IMR-90 (cell line): ENCODE data around the gene DCHS2. TPM values are rescaled to one million over a fixed set of nuclear protein-coding genes. Genes with fewer than 3 reads are reported as not detected.

Experiments used
- ATAC-seq: fragments of 200-7000 bp; cut with Tn5 transposase; 2 replicates; pipeline ENCODE4 v1.9.1; 2020; ENCODE audit warnings: low read depth, mild to moderate bottlenecking, moderate library complexity
- BruUV-seq: library from RNA; stranded (reverse); fragments of 400-500 nt; replicated peaks from 2 replicates; lab custom pipeline; 2021; lab: Mats Ljungman, UMichigan
- CTCF ChIA-PET: fragments of 300-600 bp; formaldehyde crosslinking; extraction: SDS; loops from one replicate; lab custom pipeline; 2021; ENCODE audit warnings: antibody characterized with exemption; lab: Yijun Ruan, JAX
- POLR2A ChIA-PET: fragments of 300-600 bp; sonication (Branson Sonifier 250); formaldehyde crosslinking; loops from one replicate; lab custom pipeline; 2022; ENCODE audit warnings: antibody characterized with exemption; ENCODE audit not compliant: unreplicated experiment; lab: Charles Lee
- DNase-seq: peaks from one replicate; pipeline ENCODE4 v3.0.0; 2013
- H2AFZ ChIP-seq: replicated peaks from 2 replicates; pipeline ENCODE3; 2013; ENCODE audit warnings: low read length, mild to moderate bottlenecking; ENCODE audit not compliant: poor library complexity
- H2AK5ac ChIP-seq: 2 replicates; pipeline ENCODE4 v1.6.1; 2013; ENCODE audit warnings: low read depth, low read length, inconsistent platforms
- H2AK9ac ChIP-seq: replicated peaks from 2 replicates; pipeline ENCODE3; 2013; ENCODE audit warnings: mild to moderate bottlenecking, low read depth, low read length, moderate library complexity; ENCODE audit not compliant: poor library complexity
- H2BK120ac ChIP-seq: 2 replicates; pipeline ENCODE4 v1.6.1; 2013; ENCODE audit warnings: low read depth, low read length, inconsistent platforms
- H2BK15ac ChIP-seq: 3 replicates; pipeline ENCODE4 v1.6.1; 2013; ENCODE audit warnings: low read depth, low read length, inconsistent platforms
- H2BK20ac ChIP-seq: 2 replicates; pipeline ENCODE4 v1.6.1; 2013; ENCODE audit warnings: low read depth, mild to moderate bottlenecking, inconsistent platforms, low read length, moderate library complexity
- H2BK5ac ChIP-seq: 2 replicates; pipeline ENCODE4 v1.6.1; 2013; ENCODE audit warnings: mild to moderate bottlenecking, low read depth, low read length, inconsistent platforms; ENCODE audit not compliant: poor library complexity, severe bottlenecking
- H3K14ac ChIP-seq: replicated peaks from 2 replicates; pipeline ENCODE4 v1.6.1; 2013; ENCODE audit warnings: low read depth, low read length, inconsistent platforms
- H3K18ac ChIP-seq: 2 replicates; pipeline ENCODE4 v1.6.1; 2013; ENCODE audit warnings: low read depth, low read length, control low read depth
- H3K23ac ChIP-seq: 2 replicates; pipeline ENCODE4 v1.6.1; 2013; ENCODE audit warnings: low read depth, low read length, inconsistent platforms
- H3K27ac ChIP-seq: 2 replicates; pipeline ENCODE4 v1.5.1; 2013; ENCODE audit warnings: mild to moderate bottlenecking, control low read depth, low read length; ENCODE audit not compliant: insufficient read depth
- H3K27me3 ChIP-seq: 2 replicates; pipeline ENCODE4 v1.6.1; 2013; ENCODE audit warnings: low read length; ENCODE audit not compliant: control insufficient read depth, insufficient read depth
- H3K36me3 ChIP-seq: 2 replicates; pipeline ENCODE4 v1.6.1; 2013; ENCODE audit warnings: low read length, mixed read lengths; ENCODE audit not compliant: control insufficient read depth, insufficient read depth
- H3K4ac ChIP-seq: 2 replicates; pipeline ENCODE4 v1.6.1; 2013; ENCODE audit warnings: low read depth, low read length, inconsistent platforms
- H3K4me1 ChIP-seq: 2 replicates; pipeline ENCODE4 v1.6.1; 2013; ENCODE audit warnings: low read length, mixed read lengths; ENCODE audit not compliant: control insufficient read depth, insufficient read depth
- H3K4me2 ChIP-seq: 2 replicates; pipeline ENCODE4 v1.6.1; 2013; ENCODE audit warnings: low read depth, mild to moderate bottlenecking, control low read depth, low read length, moderate library complexity
- H3K4me3 ChIP-seq: 2 replicates; pipeline ENCODE4 v1.5.1; 2013; ENCODE audit warnings: low read depth, mild to moderate bottlenecking, control low read depth, low read length, moderate library complexity; ENCODE audit not compliant: insufficient read depth
- H3K56ac ChIP-seq: 2 replicates; pipeline ENCODE4 v1.6.1; 2013; ENCODE audit warnings: low read length, inconsistent platforms; ENCODE audit not compliant: insufficient read depth; ENCODE audit errors: extremely low read depth
- H3K79me1 ChIP-seq, 2 experiments: 2 replicates each; pipeline ENCODE4 v1.6.1; 2013; ENCODE audit warnings: low read length in 2 of 2, inconsistent platforms in 1 of 2, low read depth in 1 of 2
- H3K9ac ChIP-seq: 2 replicates; pipeline ENCODE4 v1.6.1; 2013; ENCODE audit warnings: low read depth, low read length, control low read depth
- H3K9me1 ChIP-seq: 2 replicates; pipeline ENCODE4 v1.6.1; 2013; ENCODE audit warnings: low read length, inconsistent platforms; ENCODE audit not compliant: insufficient read depth
- H3K9me3 ChIP-seq: 2 replicates; pipeline ENCODE4 v1.6.1; 2013; ENCODE audit warnings: low read length; ENCODE audit not compliant: control insufficient read depth, insufficient read depth
- H4K20me1 ChIP-seq: 2 replicates; pipeline ENCODE4 v1.6.1; 2013; ENCODE audit warnings: low read length, inconsistent platforms; ENCODE audit not compliant: insufficient read depth
- H4K5ac ChIP-seq: 2 replicates; pipeline ENCODE4 v1.6.1; 2013; ENCODE audit warnings: mild to moderate bottlenecking, low read depth, low read length, control low read depth
- H4K8ac ChIP-seq, 2 experiments: 2 replicates each; pipeline ENCODE4 v1.6.1; 2013; ENCODE audit warnings: low read depth in 2 of 2, low read length in 2 of 2, control low read depth in 1 of 2, inconsistent platforms in 1 of 2
- H4K91ac ChIP-seq: 2 replicates; pipeline ENCODE4 v1.6.1; 2013; ENCODE audit warnings: low read depth, low read length, inconsistent platforms; ENCODE audit not compliant: insufficient read depth
- BHLHE40 ChIP-seq: fragments of 150-350 bp; IDR thresholded peaks from 2 replicates; pipeline ENCODE4 v1.6.1; 2016; ENCODE audit warnings: mild to moderate bottlenecking, low read depth, low read length
- CHD1 ChIP-seq: IDR thresholded peaks from 2 replicates; pipeline ENCODE4 v1.6.1; 2012; ENCODE audit warnings: low read depth, low read length, improper control_type of control experiment
- MAZ ChIP-seq: IDR thresholded peaks from 2 replicates; pipeline ENCODE4 v1.6.1; 2012; ENCODE audit warnings: low read depth, mild to moderate bottlenecking, low read length, improper control_type of control experiment, moderate library complexity, borderline replicate concordance
- WGBS, 2 experiments: methylation state at CpG; one replicate each; pipeline versions ENCODE4 v1.1.5 to v1.1.7; 2013; ENCODE audit warnings: missing lambda C conversion rate in 2 of 2; ENCODE audit not compliant: insufficient read length in 1 of 2; ENCODE audit errors: extremely low coverage in 2 of 2; 5-methylcytosine and 5-hydroxymethylcytosine counted together
- dilution Hi-C: fragments of 300-500 bp; cut with HindIII; formaldehyde crosslinking; loops from one replicate; pipeline ENCODE4 v1.14.3; 2018; ENCODE audit warnings: low sequenced_read_pairs; ENCODE audit not compliant: unreplicated experiment
- in situ Hi-C: fragments of 300-500 bp; cut with MboI; formaldehyde crosslinking; loops from 3 replicates; pipeline ENCODE4 v1.14.3; 2019; ENCODE audit warnings: low sequenced_read_pairs, inconsistent platforms, mixed read lengths
- intact Hi-C: fragments of 100-400 bp; cut with micrococcal nuclease; formaldehyde crosslinking; loops from 2 replicates; pipeline ENCODE4 v1.10.0; 2022
- polyA plus RNA-seq, 3 experiments: library from polyadenylated mRNA; depleted of rRNA; stranded (reverse); fragments of >200 nt; gene quantifications; 2 replicates each; pipeline ENCODE4 v1.2.3, GENCODE V29; 2012; ENCODE audit warnings: low replicate concordance in 1 of 3
- total RNA-seq: library from RNA; depleted of rRNA; stranded (reverse); fragments of >200 nt; gene quantifications from 2 replicates; pipeline ENCODE4 v1.2.3, GENCODE V29; 2012
- TF ChIP-seq, protein P1 (sequence below): fragments of 150-350 bp; IDR thresholded peaks from 2 replicates; pipeline ENCODE4 v1.6.1; 2016; ENCODE audit warnings: low read depth, mild to moderate bottlenecking, low read length, moderate library complexity, borderline replicate concordance

The DCHS2 gene
- total and polyA plus RNA-seq, 2 of the 4 experiments (the other 2 are of a cell fraction): not detected

DNA sequence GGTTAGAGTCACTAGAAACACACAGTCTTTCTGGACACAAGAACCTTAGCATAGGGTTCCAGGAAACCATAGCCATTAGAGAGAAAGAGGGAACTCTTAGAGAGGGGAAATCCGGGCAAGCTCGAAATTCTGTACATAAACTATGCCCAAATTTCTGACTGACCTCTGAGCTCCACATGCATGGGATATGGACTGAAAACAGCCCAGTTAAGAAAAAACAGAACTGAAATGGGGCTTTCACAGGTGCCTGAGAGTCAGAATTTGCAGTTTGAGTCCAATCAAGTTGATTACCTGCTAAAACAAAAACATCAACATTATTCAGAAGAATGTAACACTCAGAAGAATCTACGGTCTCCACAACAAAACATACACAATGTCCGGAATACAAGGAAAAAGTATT, 13.1 kb downstream of the DCHS2 start:
- Histone ChIP-seq H2AFZ (no peak overlapping the region), H3K56ac (no peak overlapping the region), H3K9me1 (no peaks in the 10 kb centered on the region), H3K4me3 (no peak overlapping the region), H3K23ac (no peak overlapping the region), H4K5ac (no peak overlapping the region), H3K4ac (no peak overlapping the region), H3K4me1 (no peaks in the 10 kb centered on the region), H4K8ac (no peak overlapping the region), H2BK15ac (no peak overlapping the region), H4K91ac (no peak overlapping the region), H2BK20ac (no peak overlapping the region), H3K9me3 (no peaks in the 10 kb centered on the region), H3K27me3 (no peaks in the 10 kb centered on the region), H2AK5ac (no peak overlapping the region), H3K36me3 (no peaks in the 10 kb centered on the region), H3K4me2 (no peak overlapping the region), H3K18ac (no peak overlapping the region), H3K9ac (no peak overlapping the region), H4K20me1 (no peaks in the 10 kb centered on the region), H2BK5ac (no peak overlapping the region), H3K79me1 (no peaks in the 10 kb centered on the region), H3K14ac (no peak overlapping the region), H3K27ac (no peak overlapping the region), H2BK120ac (no peak overlapping the region), H2AK9ac (no peak overlapping the region)
- ChIA-PET POLR2A (no interaction called here), CTCF (no interaction called here)
- dilution Hi-C loops (no loop called here), in situ Hi-C loops (no loop called here), intact Hi-C loops (no loop called here)
- BruUV-seq: no TSS peak
- WGBS, 2 experiments: no CpG with 5 or more reads among the region's 4 CpGs
- DNase-seq: no peak
- no peak for TF ChIP-seq CHD1
- TF ChIP-seq MAZ: no peak
- TF ChIP-seq, protein P1, sequence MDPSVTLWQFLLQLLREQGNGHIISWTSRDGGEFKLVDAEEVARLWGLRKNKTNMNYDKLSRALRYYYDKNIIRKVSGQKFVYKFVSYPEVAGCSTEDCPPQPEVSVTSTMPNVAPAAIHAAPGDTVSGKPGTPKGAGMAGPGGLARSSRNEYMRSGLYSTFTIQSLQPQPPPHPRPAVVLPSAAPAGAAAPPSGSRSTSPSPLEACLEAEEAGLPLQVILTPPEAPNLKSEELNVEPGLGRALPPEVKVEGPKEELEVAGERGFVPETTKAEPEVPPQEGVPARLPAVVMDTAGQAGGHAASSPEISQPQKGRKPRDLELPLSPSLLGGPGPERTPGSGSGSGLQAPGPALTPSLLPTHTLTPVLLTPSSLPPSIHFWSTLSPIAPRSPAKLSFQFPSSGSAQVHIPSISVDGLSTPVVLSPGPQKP: no peak
- no peak for TF ChIP-seq BHLHE40
- no peak for ATAC-seq
